ENCODE measurements around the gene COL4A5. TPM values are rescaled to one million over a fixed set of nuclear protein-coding genes. Genes with fewer than 3 reads are reported as not detected.

Gene COL4A5
- total RNA-seq, 2 donors from 2014 or later = 2.7 to 7.0 TPM

GRCh38 chrX:108704839-108705238 is 265.2 kb downstream of the COL4A5 start:
- Histone ChIP-seq H3K27me3 (no peaks in the 10 kb centered on the region), H3K9me3 (no peaks in the 10 kb centered on the region), H3K27ac (no peak overlapping the region), H3K9ac (ENCODE audit: low read depth in 2 of 2, low read length in 2 of 2) (no peak overlapping the region), H3K4me1 (no peaks in the 10 kb centered on the region), H3K36me3 (no peaks in the 10 kb centered on the region), H3K4me3 (no peak overlapping the region)
- no peak for TF ChIP-seq CTCF (IDR thresholded peaks at IDR 0.05)
- DNase-seq = no peak
- intact Hi-C loops (cut with DNase I) = no loop called here

DNA sequence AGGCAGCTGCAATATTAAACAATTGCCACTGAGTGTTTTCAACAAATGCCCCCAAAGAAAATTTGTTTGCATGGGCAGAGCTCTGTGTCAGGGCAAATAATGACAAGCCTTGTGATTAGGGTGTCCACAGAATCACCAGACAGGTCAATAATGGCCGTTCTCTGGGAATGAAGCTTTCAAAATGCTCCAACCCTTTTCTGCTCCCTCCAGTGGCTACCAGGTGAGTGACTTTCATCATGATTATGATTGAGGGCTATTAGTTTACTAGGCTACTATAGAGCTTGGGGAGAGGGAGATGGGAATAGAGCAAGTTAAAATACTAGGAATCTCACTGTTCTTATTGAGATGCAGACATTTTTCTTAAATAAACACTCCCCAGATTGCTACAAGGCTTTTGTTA is 273.2 kb downstream of the COL4A5 start:
- no peaks in the 10 kb centered on the region for H3K36me3 ChIP-seq
- no peak overlapping the region for H3K9ac ChIP-seq (ENCODE audit: low read depth in 2 of 2, low read length in 2 of 2)
- intact Hi-C loops (cut with DNase I) = no loop called here
- H3K9me3 ChIP-seq = no peaks in the 10 kb centered on the region
- TF ChIP-seq CTCF (IDR thresholded peaks at IDR 0.05) = no peak
- H3K4me1 ChIP-seq = no peaks in the 10 kb centered on the region
- H3K4me3 ChIP-seq = no peak overlapping the region
- DNase-seq = no peak
- H3K27ac ChIP-seq = no peak overlapping the region
- no peaks in the 10 kb centered on the region for H3K27me3 ChIP-seq

DNA sequence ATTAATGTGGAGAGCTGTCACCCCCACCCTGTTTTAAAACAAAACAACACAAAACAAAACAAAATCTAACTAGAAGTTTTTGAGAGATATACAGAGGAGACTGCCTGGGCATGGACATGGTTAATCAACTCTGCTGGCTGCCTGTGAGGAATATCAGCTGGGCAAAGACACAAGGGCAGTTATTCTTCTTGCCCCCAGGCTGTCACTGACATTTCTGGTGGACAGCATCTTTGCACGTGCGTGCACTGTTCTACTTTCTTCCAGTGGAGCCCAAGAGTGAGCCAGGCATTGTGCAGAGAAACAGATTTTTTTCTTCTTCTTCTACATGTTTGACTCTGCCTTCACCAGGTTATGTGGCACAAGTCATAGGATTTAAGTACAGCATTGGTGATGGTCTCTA is 282.9 kb downstream of the COL4A5 start:
- no peaks in the 10 kb centered on the region for H3K4me1 ChIP-seq
- no peaks in the 10 kb centered on the region for H3K36me3 ChIP-seq
- H3K27ac ChIP-seq = no peak overlapping the region
- no peak for TF ChIP-seq CTCF (IDR thresholded peaks at IDR 0.05)
- intact Hi-C loops (cut with DNase I) = no loop called here
- no peak overlapping the region for H3K9ac ChIP-seq (ENCODE audit: low read depth in 2 of 2, low read length in 2 of 2)
- DNase-seq = no peak
- no peaks in the 10 kb centered on the region for H3K9me3 ChIP-seq
- no peaks in the 10 kb centered on the region for H3K27me3 ChIP-seq
- H3K4me3 ChIP-seq = no peak overlapping the region

DNA sequence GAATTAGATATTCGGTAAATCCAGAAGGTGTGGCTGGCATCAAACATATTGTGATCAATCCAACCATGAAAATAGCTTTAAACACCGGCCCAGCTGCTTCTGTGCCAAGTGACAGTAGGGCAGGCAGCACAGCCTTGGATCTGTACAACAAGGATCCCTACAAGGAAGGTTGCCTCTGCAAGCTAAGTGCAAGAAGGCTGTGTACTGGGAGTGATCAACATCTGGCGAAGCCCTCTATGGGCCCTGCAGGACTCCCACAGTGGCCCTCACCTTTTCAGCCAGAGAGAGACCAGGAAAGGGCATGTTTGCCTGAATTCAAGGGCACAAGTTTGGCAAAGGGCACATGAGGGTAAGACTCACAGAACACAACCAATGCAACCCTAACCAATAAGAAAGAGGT is 287.1 kb downstream of the COL4A5 start:
- no peaks in the 10 kb centered on the region for H3K36me3 ChIP-seq
- H3K9me3 ChIP-seq = no peaks in the 10 kb centered on the region
- H3K27ac ChIP-seq = no peak overlapping the region
- no peak overlapping the region for H3K9ac ChIP-seq (ENCODE audit: low read depth in 2 of 2, low read length in 2 of 2)
- no peak overlapping the region for H3K4me3 ChIP-seq
- TF ChIP-seq CTCF (IDR thresholded peaks at IDR 0.05) = no peak
- intact Hi-C loops (cut with DNase I) = no loop called here
- no peak for DNase-seq
- H3K27me3 ChIP-seq = peaks cover 3% of the 10 kb centered on the region
- no peaks in the 10 kb centered on the region for H3K4me1 ChIP-seq

DNA sequence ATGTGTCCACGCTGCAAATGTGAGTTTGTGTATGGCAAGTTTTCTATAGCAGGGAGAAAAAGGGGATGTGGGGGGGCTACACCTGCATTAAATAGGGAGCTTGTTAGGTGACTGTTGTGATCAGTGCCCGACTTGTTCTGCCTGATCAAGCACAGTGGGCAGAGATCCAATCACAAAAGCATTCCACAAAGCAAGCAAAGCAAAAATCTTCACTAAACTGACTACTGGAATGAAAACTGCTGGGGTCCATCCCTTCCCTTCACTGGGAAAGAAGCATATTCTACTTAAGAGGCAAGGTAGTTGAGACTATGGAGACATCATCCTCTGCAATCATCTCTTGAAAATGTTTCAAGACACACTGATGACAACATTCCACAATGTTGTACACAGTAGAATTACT is 291.5 kb downstream of the COL4A5 start:
- Histone ChIP-seq H3K27ac (no peak overlapping the region), H3K9me3 (no peaks in the 10 kb centered on the region), H3K4me1 (no peaks in the 10 kb centered on the region), H3K36me3 (no peaks in the 10 kb centered on the region), H3K4me3 (no peak overlapping the region), H3K9ac (ENCODE audit: low read depth in 2 of 2, low read length in 2 of 2) (no peak overlapping the region), H3K27me3 (peaks cover 31% of the 10 kb centered on the region)
- intact Hi-C loops (cut with DNase I) = no loop called here
- TF ChIP-seq CTCF (IDR thresholded peaks at IDR 0.05) = no peak
- no peak for DNase-seq
